HG03159 (cell line): ENCODE data around the gene ZNF70.

Experiments used
- ATAC-seq: cut with Tn5 transposase; IDR thresholded peaks from one replicate; pipeline ENCODE4 v1.9.1; 2021; ENCODE audit warnings: mild to moderate bottlenecking, moderate library complexity; ENCODE audit not compliant: unreplicated experiment

The ZNF70 gene

GRCh38 chr22:23750714-23751440, at the start of gene ZNF70:
TSS of gene ZNF70 (minus strand) at chr22:23751112. CDS start at chr22:23745140, 5,972 bp downstream.
- ATAC-seq, result peak; percentile 73

GRCh38 chr22:23796461-23796860, 45.5 kb upstream of the ZNF70 start:
- no peak for ATAC-seq

DNA sequence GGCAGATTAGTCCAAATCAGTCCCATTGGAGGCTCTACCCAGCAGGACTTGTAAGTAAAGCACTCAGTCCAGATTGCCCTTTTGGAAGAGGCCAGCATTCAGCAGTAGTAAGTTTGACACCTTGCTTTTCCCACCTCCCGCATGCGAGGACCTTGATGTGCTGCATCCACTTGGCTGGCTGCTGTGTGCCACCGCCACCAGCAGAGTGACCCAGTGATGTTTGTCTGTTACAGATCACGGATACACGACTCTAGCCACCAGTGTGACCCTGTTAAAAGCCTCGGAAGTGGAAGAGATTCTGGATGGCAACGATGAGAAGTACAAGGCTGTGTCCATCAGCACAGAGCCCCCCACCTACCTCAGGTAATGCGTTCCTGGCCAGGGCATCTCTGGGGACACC, 42.4 kb upstream of the ZNF70 start:
- ATAC-seq, result no peak

- ATAC-seq, result no peak
Measured at GRCh38 chr22:23791738-23792645, 41.1 kb upstream of the ZNF70 start.

DNA sequence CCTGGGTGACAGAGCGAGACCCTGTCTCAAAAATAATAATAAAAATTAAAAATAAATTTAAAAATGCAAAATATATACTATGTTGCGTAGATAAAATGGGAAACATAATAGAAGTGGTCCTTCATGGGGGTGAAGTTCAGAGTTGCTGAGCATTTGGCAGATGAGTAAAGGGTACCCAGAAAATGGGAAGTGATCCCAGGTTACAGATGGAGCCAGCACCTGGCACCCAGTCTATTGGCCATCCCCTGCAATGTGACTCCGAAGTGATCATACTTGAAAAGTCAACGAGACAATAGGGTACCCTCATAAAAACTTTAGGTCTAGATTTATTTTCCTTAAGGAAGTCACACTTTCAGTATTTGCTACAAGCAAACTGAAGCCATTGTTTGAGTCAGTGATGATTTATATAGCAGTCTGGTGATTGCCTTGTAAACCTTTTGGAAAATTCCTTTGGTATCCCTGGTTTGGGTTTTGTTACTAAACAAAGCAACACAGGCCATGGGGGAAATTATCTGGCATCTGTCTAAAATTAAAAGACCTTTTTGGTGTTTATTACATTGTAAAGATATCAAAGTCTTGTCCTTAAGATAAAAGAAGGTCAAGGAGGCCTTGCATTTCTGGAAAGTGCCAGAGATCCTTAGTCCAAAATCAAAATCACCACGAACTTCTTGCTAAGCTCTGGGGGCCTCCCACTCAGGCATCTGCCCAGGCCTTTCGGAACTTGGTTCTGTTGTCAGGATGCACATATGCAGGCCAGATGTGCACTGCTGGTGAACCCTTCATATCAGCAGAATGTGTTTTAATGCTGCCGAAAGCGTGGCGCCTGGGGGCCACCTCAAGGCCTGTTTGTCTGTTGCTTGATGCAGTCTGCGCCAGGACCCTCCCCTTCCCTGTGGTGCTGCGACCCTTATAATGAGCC, 40.2 kb upstream of the ZNF70 start:
- ATAC-seq, result no peak

DNA sequence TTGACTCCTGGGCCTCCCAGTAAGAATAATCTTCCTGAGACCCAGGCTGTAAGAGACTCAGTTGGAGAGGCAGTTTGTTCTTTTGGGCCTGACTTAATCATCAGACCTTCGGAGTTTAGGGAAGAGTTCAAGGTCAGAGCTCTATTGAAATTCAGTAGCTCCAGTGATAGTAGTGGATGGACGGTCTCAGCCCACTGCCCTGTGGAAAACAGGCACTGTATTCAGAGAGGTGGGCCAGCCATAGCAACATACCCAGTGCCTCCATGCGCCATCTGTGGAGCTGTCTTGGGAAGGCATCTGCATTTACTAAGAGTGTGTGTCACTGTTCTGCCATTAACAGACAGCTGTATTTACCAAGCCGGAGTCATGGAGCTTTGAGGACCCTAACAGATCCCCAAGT, 38.7 kb upstream of the ZNF70 start:
- no peak for ATAC-seq

GRCh38 chr22:23789121-23789520, 38.2 kb upstream of the ZNF70 start:
- ATAC-seq, result no peak

GRCh38 chr22:23787910-23788309, 37.0 kb upstream of the ZNF70 start:
- ATAC-seq, result no peak

DNA sequence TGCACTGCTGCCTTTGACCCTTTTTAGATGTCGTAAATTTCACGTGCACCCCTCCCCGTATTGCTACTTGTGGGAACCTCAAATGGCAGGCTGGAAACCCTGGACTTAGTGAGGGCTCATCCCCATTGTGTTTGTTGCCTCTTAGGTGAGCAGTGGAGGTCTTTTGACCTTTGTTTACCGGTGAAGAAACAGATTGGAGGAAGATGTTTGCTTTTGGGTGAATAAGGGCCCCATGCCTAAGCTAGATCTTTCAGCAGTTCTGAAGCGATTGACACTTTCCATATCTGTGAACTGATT, 36.6 kb upstream of the ZNF70 start:
- no peak for ATAC-seq

GRCh38 chr22:23786752-23787599, 36.1 kb upstream of the ZNF70 start, which contains the start of gene SMARCB1:
TSS of gene SMARCB1 (plus strand) at chr22:23786966. CDS start at chr22:23787170, 204 bp downstream.
- peak; percentile 68 for ATAC-seq

DNA sequence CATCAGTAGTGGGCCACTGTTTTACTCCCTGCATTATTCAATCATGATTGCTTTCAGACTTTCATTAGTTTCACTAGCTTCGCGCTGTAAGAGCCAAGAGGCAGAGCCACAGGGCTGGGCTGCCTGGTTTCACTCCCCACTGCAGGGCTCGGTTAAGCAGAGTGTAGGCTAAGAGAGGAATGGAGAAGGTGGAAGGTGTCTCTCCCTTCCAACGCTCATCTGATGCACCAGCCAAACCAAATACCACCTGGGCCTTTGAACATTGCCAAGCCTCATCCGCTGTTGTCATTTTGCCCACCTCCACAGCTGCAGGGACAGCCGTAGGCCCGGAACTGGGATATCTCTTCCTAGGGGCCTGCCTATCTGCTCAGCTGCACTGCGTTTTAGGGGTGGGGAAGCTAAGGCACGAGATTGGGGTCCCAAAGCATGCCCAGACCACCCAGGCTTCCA, 35.4 kb upstream of the ZNF70 start:
- no peak for ATAC-seq

DNA sequence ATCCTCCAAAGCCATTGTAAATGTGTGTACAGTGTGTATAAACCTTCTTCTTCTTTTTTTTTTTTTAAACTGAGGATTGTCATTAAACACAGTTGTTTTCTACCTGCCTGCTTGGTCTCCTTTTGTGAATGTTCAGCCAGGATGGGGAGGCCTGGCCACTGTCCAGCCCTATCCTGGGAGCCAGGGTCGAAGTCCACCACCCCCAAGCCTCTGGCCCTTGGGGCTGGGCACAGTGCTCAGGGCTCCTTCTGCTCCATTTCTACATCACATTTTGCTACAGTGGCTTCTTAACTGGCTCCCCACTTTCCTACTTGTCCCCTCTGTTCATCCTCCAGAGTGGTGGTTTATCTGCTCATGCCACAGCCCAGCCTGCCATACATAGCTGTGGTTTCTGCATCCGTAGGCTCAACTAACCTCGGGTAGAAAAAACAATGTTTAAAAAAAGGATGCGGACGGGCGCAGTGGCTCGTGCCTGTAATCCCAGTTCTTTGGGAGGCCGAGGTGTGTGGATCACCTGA, 33.4 kb upstream of the ZNF70 start:
- no peak for ATAC-seq

- no peak for ATAC-seq
Measured at GRCh38 chr22:23783265-23784150, 32.6 kb upstream of the ZNF70 start.

- ATAC-seq, result no peak
Measured at GRCh38 chr22:23782703-23783102, 31.8 kb upstream of the ZNF70 start.

DNA sequence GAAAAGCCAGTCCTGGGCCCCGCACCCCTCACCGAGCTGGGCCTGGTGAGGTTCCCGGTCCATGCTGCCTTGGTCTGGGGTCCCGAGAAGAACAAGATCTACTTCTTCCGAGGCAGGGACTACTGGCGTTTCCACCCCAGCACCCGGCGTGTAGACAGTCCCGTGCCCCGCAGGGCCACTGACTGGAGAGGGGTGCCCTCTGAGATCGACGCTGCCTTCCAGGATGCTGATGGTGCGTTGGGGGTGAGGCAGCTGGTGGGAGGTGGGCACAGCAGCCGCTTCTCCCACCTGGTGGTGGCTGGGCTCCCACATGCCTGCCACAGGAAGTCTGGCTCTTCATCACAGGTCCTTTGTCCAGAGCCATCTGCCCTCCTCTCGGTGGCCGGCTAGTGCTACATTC, 31.3 kb upstream of the ZNF70 start:
- no peak for ATAC-seq

DNA sequence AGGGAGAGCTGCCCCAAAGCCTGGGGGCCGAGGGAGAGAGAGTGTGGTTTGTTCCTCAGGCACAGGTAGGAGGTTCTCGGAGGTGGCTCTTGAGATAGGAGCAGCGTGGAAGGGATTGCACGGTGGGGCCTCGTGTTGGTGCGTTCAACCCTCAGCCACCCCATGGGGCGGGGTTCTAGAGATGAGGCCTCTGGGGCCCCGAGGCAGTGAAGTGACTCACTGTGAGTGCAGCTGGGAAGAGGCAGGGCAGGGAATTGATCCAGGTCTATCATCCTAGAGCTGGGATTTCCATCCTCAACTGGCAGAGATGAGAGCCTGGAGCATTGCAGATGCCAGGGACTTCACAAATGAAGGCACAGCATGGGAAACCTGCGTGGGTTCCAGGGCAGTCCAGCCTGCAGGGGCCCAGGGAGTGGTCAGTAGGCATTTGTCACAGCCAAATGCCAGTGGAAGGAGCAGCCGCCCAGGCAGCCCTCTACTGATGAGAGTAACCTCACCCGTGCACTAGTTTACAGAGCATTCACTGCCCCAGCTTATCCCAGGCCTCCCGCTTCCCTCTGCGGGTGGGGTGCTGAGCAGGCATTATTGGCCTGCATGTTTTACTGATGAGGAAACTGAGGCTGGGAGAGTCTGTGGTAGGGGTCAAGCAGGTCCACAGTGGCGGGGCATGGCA, 30.7 kb upstream of the ZNF70 start:
- ATAC-seq, result no peak

DNA sequence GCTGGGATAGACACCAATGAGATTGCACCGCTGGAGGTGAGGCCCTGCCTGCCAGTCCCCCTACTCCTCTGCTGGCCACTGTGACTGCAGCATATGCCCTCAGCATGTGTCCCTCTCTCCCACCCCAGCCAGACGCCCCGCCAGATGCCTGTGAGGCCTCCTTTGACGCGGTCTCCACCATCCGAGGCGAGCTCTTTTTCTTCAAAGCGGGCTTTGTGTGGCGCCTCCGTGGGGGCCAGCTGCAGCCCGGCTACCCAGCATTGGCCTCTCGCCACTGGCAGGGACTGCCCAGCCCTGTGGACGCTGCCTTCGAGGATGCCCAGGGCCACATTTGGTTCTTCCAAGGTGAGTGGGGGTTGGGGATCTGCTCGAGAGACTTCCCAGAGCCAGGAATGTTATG, 30.2 kb upstream of the ZNF70 start:
- no peak for ATAC-seq

DNA sequence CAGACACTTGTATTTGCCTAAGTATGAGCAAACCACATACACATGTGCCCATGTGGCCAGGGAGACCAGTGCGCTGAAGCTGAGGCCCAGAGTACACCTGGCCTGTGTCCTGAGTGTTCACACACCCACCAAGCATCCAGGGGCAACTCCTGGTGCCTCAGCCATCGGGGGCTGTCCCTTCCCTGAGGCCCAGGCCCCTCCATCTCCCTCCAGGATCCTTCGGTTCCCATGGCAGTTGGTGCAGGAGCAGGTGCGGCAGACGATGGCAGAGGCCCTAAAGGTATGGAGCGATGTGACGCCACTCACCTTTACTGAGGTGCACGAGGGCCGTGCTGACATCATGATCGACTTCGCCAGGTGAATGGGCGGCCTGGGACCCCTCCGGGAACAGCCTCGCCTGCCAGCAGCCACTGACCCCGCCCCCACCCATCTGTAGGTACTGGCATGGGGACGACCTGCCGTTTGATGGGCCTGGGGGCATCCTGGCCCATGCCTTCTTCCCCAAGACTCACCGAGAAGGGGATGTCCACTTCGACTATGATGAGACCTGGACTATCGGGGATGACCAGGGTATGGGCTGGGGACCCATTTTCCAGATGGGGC, 29.3 kb upstream of the ZNF70 start:
- no peak for ATAC-seq
